H1 (cell line): ENCODE measurements around the gene HSPA12A. TPM values are rescaled to one million over a fixed set of nuclear protein-coding genes. Genes with fewer than 3 reads are reported as not detected.

Source experiments
- CTCF ChIA-PET: fragments of 300-600 bp; sonication (Branson Sonifier 250); formaldehyde crosslinking; loops from one replicate; lab custom pipeline; 2021; ENCODE audit not compliant: partially characterized antibody; lab: Charles Lee
- POLR2A ChIA-PET: fragments of 300-600 bp; sonication (Branson Sonifier 250); formaldehyde crosslinking; loops from one replicate; lab custom pipeline; 2021; ENCODE audit warnings: inconsistent platforms; ENCODE audit not compliant: partially characterized antibody; lab: Charles Lee
- DNase-seq, 2 experiments: peaks; one replicate each; pipeline versions ENCODE4 v3.0.0 to v3.0.0-alpha.2; 2010 to 2022; ENCODE audit warnings: low spot score in 2 of 2, low read depth in 1 of 2, mixed read lengths in 1 of 2
- FAIRE-seq: peaks from 2 replicates; lab custom pipeline; 2011; peaks lifted over from hg19 to GRCh38; lab: Jason Lieb, UNC
- H2AFZ ChIP-seq: 2 replicates; pipeline ENCODE4 v1.8.1; 2012; ENCODE audit warnings: low read length, inconsistent platforms
- H2AK5ac ChIP-seq: 2 replicates; pipeline ENCODE4 v1.6.1; 2013; ENCODE audit warnings: low read depth, low read length
- H2BK120ac ChIP-seq: replicated peaks from 2 replicates; pipeline ENCODE3; 2013; ENCODE audit warnings: low read depth, low read length, inconsistent platforms
- H2BK12ac ChIP-seq: 2 replicates; pipeline ENCODE4 v1.6.1; 2013; ENCODE audit warnings: low read depth, low read length
- H2BK15ac ChIP-seq: 2 replicates; pipeline ENCODE4 v1.6.1; 2013; ENCODE audit warnings: low read length
- H2BK20ac ChIP-seq: 2 replicates; pipeline ENCODE4 v1.6.1; 2013; ENCODE audit warnings: low read length
- H2BK5ac ChIP-seq: 2 replicates; pipeline ENCODE4 v1.6.1; 2013; ENCODE audit warnings: low read depth, low read length
- H3K14ac ChIP-seq: 2 replicates; pipeline ENCODE4 v1.6.1; 2013; ENCODE audit warnings: inconsistent platforms; ENCODE audit not compliant: insufficient read length
- H3K18ac ChIP-seq: 2 replicates; pipeline ENCODE4 v1.6.1; 2013; ENCODE audit warnings: low read length; ENCODE audit errors: extremely low read depth
- H3K23ac ChIP-seq: 2 replicates; pipeline ENCODE4 v1.6.1; 2013; ENCODE audit warnings: inconsistent platforms; ENCODE audit not compliant: insufficient read length
- H3K23me2 ChIP-seq: 2 replicates; pipeline ENCODE4 v1.6.1; 2013; ENCODE audit warnings: low read depth, low read length
- H3K27ac ChIP-seq: 2 replicates; pipeline ENCODE4 v1.6.1; 2011; ENCODE audit warnings: low read depth, low read length, inconsistent platforms
- H3K27me3 ChIP-seq, 4 experiments: replicated peaks in 1 of 4; 1 replicate in 1 of 4; 2 replicates in 3 of 4; pipeline versions ENCODE4 v1.6.1 to v1.8.1; 2011 to 2013; ENCODE audit warnings: low read length in 3 of 4, mild to moderate bottlenecking in 3 of 4, inconsistent platforms in 2 of 4, mixed read lengths in 2 of 4, moderate library complexity in 1 of 4; ENCODE audit not compliant: control insufficient read depth in 3 of 4, insufficient read depth in 3 of 4; ENCODE audit errors: extremely low read depth in 1 of 4
- H3K36me3 ChIP-seq, 4 experiments: 2 replicates each; pipeline versions ENCODE4 v1.6.1 to v1.8.1; 2011 to 2013; ENCODE audit warnings: mild to moderate bottlenecking in 4 of 4, low read length in 3 of 4, moderate library complexity in 2 of 4, control low read depth in 1 of 4, inconsistent platforms in 1 of 4; ENCODE audit not compliant: insufficient read depth in 4 of 4, control insufficient read depth in 2 of 4
- H3K4ac ChIP-seq: replicated peaks from 2 replicates; pipeline ENCODE3; 2013; ENCODE audit warnings: low read length, low read depth, mixed read lengths, inconsistent platforms; ENCODE audit not compliant: insufficient read length
- H3K4me1 ChIP-seq, 4 experiments: replicated peaks in 1 of 4; 1 replicate in 1 of 4; 2 replicates in 3 of 4; pipeline versions ENCODE4 v1.6.1 to v1.8.1; 2011 to 2013; ENCODE audit warnings: low read length in 3 of 4, inconsistent platforms in 2 of 4, mixed read lengths in 1 of 4; ENCODE audit not compliant: insufficient read depth in 4 of 4, control insufficient read depth in 3 of 4
- H3K4me2 ChIP-seq, 2 experiments: 2 replicates each; pipeline versions ENCODE4 v1.6.1 to v1.8.1; 2011 to 2013; ENCODE audit warnings: low read depth in 2 of 2, low read length in 2 of 2, control low read depth in 1 of 2, inconsistent platforms in 1 of 2, mild to moderate bottlenecking in 1 of 2; ENCODE audit not compliant: insufficient read depth in 1 of 2
- H3K4me3 ChIP-seq, 4 experiments: fragments of 200-600, 300-600 bp in 1 of 4; sonication (generic), shearing (Covaris generic), sonication (Bioruptor Twin) in 1 of 4; 2 replicates each; pipeline versions ENCODE4 v1.5.1 to v1.8.1; 2011 to 2016; ENCODE audit warnings: low read length in 4 of 4, low read depth in 3 of 4, control low read depth in 2 of 4, inconsistent platforms in 2 of 4, mild to moderate bottlenecking in 2 of 4, mixed read lengths in 1 of 4, moderate library complexity in 1 of 4; ENCODE audit not compliant: insufficient read depth in 2 of 4; ENCODE audit errors: extremely low read depth in 1 of 4
- H3K56ac ChIP-seq: replicated peaks from 2 replicates; pipeline ENCODE3; 2013; ENCODE audit warnings: low read depth, mild to moderate bottlenecking, mixed read lengths, low read length, inconsistent platforms; ENCODE audit not compliant: insufficient read length
- H3K79me1 ChIP-seq: 2 replicates; pipeline ENCODE4 v1.6.1; 2013; ENCODE audit warnings: low read depth, low read length, control low read depth
- H3K79me2 ChIP-seq, 2 experiments: 2 replicates each; pipeline versions ENCODE4 v1.6.1 to v1.8.1; 2012 to 2013; ENCODE audit warnings: low read length in 2 of 2, mild to moderate bottlenecking in 2 of 2, inconsistent platforms in 1 of 2; ENCODE audit not compliant: insufficient read depth in 2 of 2, control insufficient read depth in 1 of 2
- H3K9ac ChIP-seq, 4 experiments: replicated peaks in 1 of 4; 1 replicate in 1 of 4; 2 replicates in 3 of 4; pipeline versions ENCODE4 v1.6.1 to v1.8.1; 2011 to 2013; ENCODE audit warnings: low read depth in 3 of 4, low read length in 3 of 4, control low read depth in 2 of 4, mild to moderate bottlenecking in 2 of 4, moderate library complexity in 2 of 4, inconsistent platforms in 1 of 4; ENCODE audit errors: extremely low read depth in 1 of 4
- H3K9me3 ChIP-seq, 2 experiments: 2 replicates each; pipeline versions ENCODE4 v1.6.1 to v1.8.1; 2012 to 2013; ENCODE audit warnings: mild to moderate bottlenecking in 2 of 2, moderate library complexity in 2 of 2, control low read depth in 1 of 2, inconsistent platforms in 1 of 2, low read depth in 1 of 2, low read length in 1 of 2, mixed read lengths in 1 of 2; ENCODE audit not compliant: insufficient read depth in 2 of 2
- H4K20me1 ChIP-seq, 2 experiments: replicated peaks in 1 of 2; 2 replicates each; pipeline versions ENCODE3 to v1.8.1; 2011 to 2013; ENCODE audit warnings: inconsistent platforms in 2 of 2, low read length in 2 of 2, mild to moderate bottlenecking in 1 of 2; ENCODE audit not compliant: insufficient read depth in 2 of 2, control insufficient read depth in 1 of 2
- H4K5ac ChIP-seq: 2 replicates; pipeline ENCODE4 v1.6.1; 2013; ENCODE audit warnings: low read length, low read depth, mixed read lengths, inconsistent platforms; ENCODE audit not compliant: insufficient read length
- H4K8ac ChIP-seq: 2 replicates; pipeline ENCODE4 v1.8.0; 2013; ENCODE audit warnings: mild to moderate bottlenecking, moderate library complexity, low read length, inconsistent platforms; ENCODE audit not compliant: insufficient read depth; ENCODE audit errors: extremely low read depth
- H4K91ac ChIP-seq: replicated peaks from 2 replicates; pipeline ENCODE3; 2013; ENCODE audit warnings: low read length, mixed read lengths, inconsistent platforms; ENCODE audit not compliant: insufficient read length
- CTBP2 ChIP-seq: IDR thresholded peaks from 2 replicates; pipeline ENCODE4 v1.7.0; 2011; ENCODE audit warnings: borderline replicate concordance, mild to moderate bottlenecking, moderate library complexity, mixed read lengths, low read length; ENCODE audit not compliant: insufficient read depth, insufficient read length
- JUN ChIP-seq: IDR thresholded peaks from 2 replicates; pipeline ENCODE4 v1.6.1; 2011; ENCODE audit warnings: low read depth, mild to moderate bottlenecking, improper control_type of control experiment, low read length
- NANOG ChIP-seq: IDR thresholded peaks from 2 replicates; pipeline ENCODE4 v1.6.1; 2011; ENCODE audit warnings: low read length, low read depth, mild to moderate bottlenecking, inconsistent platforms; ENCODE audit not compliant: insufficient read depth, poor library complexity, severe bottlenecking
- SP2 ChIP-seq: IDR thresholded peaks from 2 replicates; pipeline ENCODE4 v1.6.1; 2012; ENCODE audit warnings: mild to moderate bottlenecking, low read length, inconsistent platforms
- SUZ12 ChIP-seq: fragments of 200-600 bp; sonication (generic); IDR thresholded peaks from 2 replicates; pipeline ENCODE4 v1.6.1; 2012; ENCODE audit warnings: mild to moderate bottlenecking, inconsistent platforms, low read length, moderate library complexity, mixed read lengths
- TAF7 ChIP-seq: optimal IDR thresholded peaks from 2 replicates; pipeline ENCODE3; 2011; ENCODE audit warnings: low read depth, mild to moderate bottlenecking, inconsistent platforms, low read length, moderate library complexity, borderline replicate concordance
- YY1 ChIP-seq: IDR thresholded peaks from 2 replicates; pipeline ENCODE4 v1.6.1; 2011; ENCODE audit warnings: low read depth, mild to moderate bottlenecking, low read length
- WGBS, 2 experiments: shearing (Covaris generic) in 1 of 2; methylation state at CpG; one replicate each; pipeline versions ENCODE4 v1.1.6 to v1.1.7; 2013 to 2015; ENCODE audit warnings: low lambda C conversion rate in 2 of 2, mixed read lengths in 2 of 2, inconsistent platforms in 1 of 2, low coverage in 1 of 2, missing lambda C conversion rate in 1 of 2; ENCODE audit not compliant: insufficient replicate concordance in 2 of 2, insufficient coverage in 1 of 2, insufficient read length in 1 of 2; ENCODE audit errors: extremely low coverage in 1 of 2, missing lambda C conversion rate in 1 of 2; 5-methylcytosine and 5-hydroxymethylcytosine counted together
- polyA plus RNA-seq, 7 experiments: library from polyadenylated mRNA; depleted of rRNA in 3 of 7; stranded (reverse) in 5 of 7; unstranded in 2 of 7; fragments of >200 nt in 5 of 7; fragments of 200-250 nt in 2 of 7; gene quantifications; 1 replicate in 5 of 7; 2 replicates in 1 of 7; 4 replicates in 1 of 7; pipeline versions ENCODE4 v1.2.1 to v1.2.3, GENCODE V29; 2011 to 2013; ENCODE audit warnings: missing spikeins in 2 of 7, mixed read lengths in 2 of 7
- total RNA-seq: library from RNA; stranded (reverse); fragmentation: NEBNext Ultra II Directional; extraction: Animal tissue kit (Norgen Biotek cat#: 25700); gene quantifications from 2 replicates; pipeline ENCODE4 v1.2.1, GENCODE V29; 2021
- TF ChIP-seq, protein P1 (sequence below): IDR thresholded peaks from 2 replicates; pipeline ENCODE4 v1.6.1; 2012; ENCODE audit warnings: low read length, inconsistent platforms
- TF ChIP-seq, protein P2 (sequence below), 3 experiments: IDR thresholded peaks; 1 replicate in 2 of 3; 2 replicates in 1 of 3; pipeline versions ENCODE4 v1.5.1 to v1.6.1; 2011; ENCODE audit warnings: low read length in 3 of 3, mild to moderate bottlenecking in 3 of 3, inconsistent platforms in 2 of 3, low read depth in 1 of 3, moderate library complexity in 1 of 3; ENCODE audit not compliant: insufficient read depth in 1 of 3; ENCODE audit errors: control extremely low read depth in 1 of 3

HSPA12A gene
- total and polyA plus RNA-seq, 2 of the 8 experiments (the other 6 are each of a cell fraction or from before 2014, with no cell fraction given), result 3.1 to 6.9 TPM

- Histone ChIP-seq H3K4me1 (peaks cover 4 to 17% (median 8%) of the 10 kb centered on the region in 4 experiments; a peak in 6 of 7 replicates), H3K79me1 (no peaks in the 10 kb centered on the region), H3K4ac (no peak overlapping the region), H2BK15ac (no peak overlapping the region), H3K56ac (no peak overlapping the region), H3K14ac (no peak overlapping the region), H2BK12ac (peak overlapping the region; percentile 70; the same call in 1 of the 2 replicates), H2AFZ (no peak overlapping the region), H3K18ac (peak overlapping the region; percentile 40), H3K79me2 (no peaks in the 10 kb centered on the region), H2BK120ac (no peak overlapping the region), H3K23ac (no peak overlapping the region), H2BK5ac (no peak overlapping the region), H3K27ac (no peak overlapping the region), H3K9ac (no peak overlapping the region), H2BK20ac (peak overlapping the region; percentile 32; the same call in 1 of the 2 replicates), H4K91ac (no peak overlapping the region), H3K4me3 (no peak overlapping the region), H4K20me1 (no peaks in the 10 kb centered on the region), H3K9me3 (no peaks in the 10 kb centered on the region), H4K8ac (peak overlapping the region; percentile 19; the same call in 1 of the 2 replicates), H3K4me2 (no peak overlapping the region), H3K27me3 (no peaks in the 10 kb centered on the region; a peak in 3 of 7 replicates), H2AK5ac (no peak overlapping the region), H3K36me3 (no peaks in the 10 kb centered on the region), H3K23me2 (no peaks in the 10 kb centered on the region), H4K5ac (no peak overlapping the region)
- FAIRE-seq (no peak), DNase-seq (no peak)
- ChIA-PET POLR2A (no interaction called here), CTCF (interaction anchor here (0.9 to 12.9 kb wide), 17 partner anchors 9 to 483 kb away, joined by 3 to 223 read pairs (median 5); no protein-coding TSS in a partner anchor)
- WGBS, 2 experiments, result 98% methylated on average over 6 of the region's 8 CpGs; no CpG with 5 or more reads in 1 of the 2 experiments
- TF ChIP-seq CTBP2 (no peak), SUZ12 (no peak), SP2 (no peak), NANOG (no peak), TAF7 (no peak), YY1 (no peak), JUN (no peak)
- TF ChIP-seq, protein P1, sequence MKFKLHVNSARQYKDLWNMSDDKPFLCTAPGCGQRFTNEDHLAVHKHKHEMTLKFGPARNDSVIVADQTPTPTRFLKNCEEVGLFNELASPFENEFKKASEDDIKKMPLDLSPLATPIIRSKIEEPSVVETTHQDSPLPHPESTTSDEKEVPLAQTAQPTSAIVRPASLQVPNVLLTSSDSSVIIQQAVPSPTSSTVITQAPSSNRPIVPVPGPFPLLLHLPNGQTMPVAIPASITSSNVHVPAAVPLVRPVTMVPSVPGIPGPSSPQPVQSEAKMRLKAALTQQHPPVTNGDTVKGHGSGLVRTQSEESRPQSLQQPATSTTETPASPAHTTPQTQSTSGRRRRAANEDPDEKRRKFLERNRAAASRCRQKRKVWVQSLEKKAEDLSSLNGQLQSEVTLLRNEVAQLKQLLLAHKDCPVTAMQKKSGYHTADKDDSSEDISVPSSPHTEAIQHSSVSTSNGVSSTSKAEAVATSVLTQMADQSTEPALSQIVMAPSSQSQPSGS, result no peak
- TF ChIP-seq, protein P2, sequence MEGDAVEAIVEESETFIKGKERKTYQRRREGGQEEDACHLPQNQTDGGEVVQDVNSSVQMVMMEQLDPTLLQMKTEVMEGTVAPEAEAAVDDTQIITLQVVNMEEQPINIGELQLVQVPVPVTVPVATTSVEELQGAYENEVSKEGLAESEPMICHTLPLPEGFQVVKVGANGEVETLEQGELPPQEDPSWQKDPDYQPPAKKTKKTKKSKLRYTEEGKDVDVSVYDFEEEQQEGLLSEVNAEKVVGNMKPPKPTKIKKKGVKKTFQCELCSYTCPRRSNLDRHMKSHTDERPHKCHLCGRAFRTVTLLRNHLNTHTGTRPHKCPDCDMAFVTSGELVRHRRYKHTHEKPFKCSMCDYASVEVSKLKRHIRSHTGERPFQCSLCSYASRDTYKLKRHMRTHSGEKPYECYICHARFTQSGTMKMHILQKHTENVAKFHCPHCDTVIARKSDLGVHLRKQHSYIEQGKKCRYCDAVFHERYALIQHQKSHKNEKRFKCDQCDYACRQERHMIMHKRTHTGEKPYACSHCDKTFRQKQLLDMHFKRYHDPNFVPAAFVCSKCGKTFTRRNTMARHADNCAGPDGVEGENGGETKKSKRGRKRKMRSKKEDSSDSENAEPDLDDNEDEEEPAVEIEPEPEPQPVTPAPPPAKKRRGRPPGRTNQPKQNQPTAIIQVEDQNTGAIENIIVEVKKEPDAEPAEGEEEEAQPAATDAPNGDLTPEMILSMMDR (IDR thresholded peaks at IDR 0.05; ENCODE audit: control extremely low read depth in 1 of 3, insufficient read depth in 1 of 3, low read depth in 1 of 3, low read length in 3 of 3), result no peak
These were observed 50.1 kb downstream of the HSPA12A start for GRCh38 chr10:116692225-116692624.
